ENCODE measurements around the gene CHIC1.
"Not testable (repeated sequence)": the region's sequence is repeated elsewhere in the genome, so short reads cannot be mapped to it uniquely, and the experiment has no call there.

CHIC1 gene

GRCh38 chrX:73562984-73563737, at the start of gene CHIC1:
TSS of gene CHIC1 (plus strand) at chrX:73563197. CDS start at chrX:73563285, 88 bp downstream.
- DNase-seq (ENCODE audit: low read depth): peak; percentile 30

DNA sequence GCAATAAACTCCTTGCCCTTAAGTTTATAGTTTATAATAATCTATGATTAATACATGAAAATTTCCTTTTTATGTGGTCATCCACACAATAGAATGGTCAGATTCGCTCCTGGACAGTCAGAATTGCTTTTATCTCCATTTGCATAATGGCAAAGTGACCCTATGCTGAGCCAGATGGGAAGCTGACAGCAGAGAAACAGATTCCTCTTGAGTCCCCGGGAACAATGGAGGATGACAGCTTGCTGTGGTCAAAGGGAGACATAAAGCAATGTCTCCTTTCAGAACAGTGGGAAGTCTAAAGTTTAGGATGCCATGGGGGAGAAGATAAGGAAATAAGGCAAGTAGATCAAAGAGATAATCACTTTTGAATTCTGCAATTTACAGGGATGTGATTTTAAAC, 40.2 kb upstream of the CHIC1 start:
- DNase-seq (ENCODE audit: low read depth): not testable (repeated sequence)

DNA sequence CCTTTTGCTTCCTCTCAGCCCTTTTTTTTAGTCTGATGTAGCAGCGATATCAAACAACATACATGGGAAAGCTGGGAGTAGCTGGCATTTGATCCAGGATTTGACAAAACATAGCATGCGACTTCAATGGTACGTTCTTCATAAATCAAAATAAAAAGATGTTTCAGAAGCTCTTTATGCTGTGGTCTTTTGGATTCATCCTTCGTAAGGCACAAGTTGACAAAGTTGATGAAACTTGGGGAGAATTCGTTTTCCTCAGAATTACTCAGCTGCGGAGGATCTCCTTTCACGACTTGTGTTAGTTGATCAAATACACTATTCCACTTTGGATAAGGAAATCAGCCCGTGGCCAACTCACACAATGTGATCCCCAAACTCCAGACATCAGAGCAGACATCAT, 38.1 kb upstream of the CHIC1 start:
- no peak for DNase-seq (ENCODE audit: low read depth)

- DNase-seq (ENCODE audit: low read depth): no peak
These were observed 36.9 kb upstream of the CHIC1 start for GRCh38 chrX:73525928-73526690.

DNA sequence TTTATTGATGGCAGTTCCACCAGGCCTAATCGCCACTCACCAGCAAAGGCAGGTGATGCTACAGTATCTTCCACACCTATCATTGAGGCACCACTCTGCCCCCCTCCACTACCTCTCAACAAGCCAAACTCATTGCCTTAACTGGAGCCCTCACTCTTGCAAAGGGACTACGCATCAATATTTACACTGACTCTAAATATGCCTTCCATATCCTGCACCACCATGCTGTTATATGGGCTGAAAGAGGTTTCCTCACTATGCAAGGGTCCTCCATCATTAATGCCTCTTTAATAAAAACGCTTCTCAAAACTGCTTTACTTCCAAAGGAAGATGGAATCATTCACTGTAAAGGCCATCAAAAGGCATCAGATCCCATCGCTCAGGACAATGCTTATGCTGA, 31.3 kb upstream of the CHIC1 start:
- DNase-seq (ENCODE audit: low read depth): not testable (repeated sequence)

DNA sequence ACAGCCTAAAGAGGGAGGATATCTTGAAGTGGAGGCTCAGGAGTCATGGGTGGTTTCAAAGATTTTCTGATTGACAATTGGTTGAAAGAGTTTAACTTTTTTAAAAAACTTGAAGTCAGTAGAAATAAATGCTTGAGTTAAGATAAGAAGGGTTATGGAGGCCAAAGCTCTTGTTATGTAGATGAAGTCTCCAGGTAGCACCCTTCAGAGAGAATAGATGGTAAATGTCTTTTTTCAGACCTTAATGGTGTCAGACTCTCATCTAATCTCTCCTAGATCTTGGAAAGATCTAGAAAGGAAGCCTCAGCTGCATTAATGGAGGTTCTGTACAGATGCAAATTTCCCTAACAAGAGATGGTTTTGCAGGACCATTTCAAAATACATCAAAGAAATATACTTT, 6.8 kb upstream of the CHIC1 start:
- DNase-seq (ENCODE audit: low read depth): no peak

GRCh38 chrX:73561801-73562200, 1.2 kb upstream of the CHIC1 start:
- DNase-seq (ENCODE audit: low read depth): no peak

GRCh38 chrX:73562458-73562857, 539 bp upstream of the CHIC1 start:
- no peak for DNase-seq (ENCODE audit: low read depth)

DNA sequence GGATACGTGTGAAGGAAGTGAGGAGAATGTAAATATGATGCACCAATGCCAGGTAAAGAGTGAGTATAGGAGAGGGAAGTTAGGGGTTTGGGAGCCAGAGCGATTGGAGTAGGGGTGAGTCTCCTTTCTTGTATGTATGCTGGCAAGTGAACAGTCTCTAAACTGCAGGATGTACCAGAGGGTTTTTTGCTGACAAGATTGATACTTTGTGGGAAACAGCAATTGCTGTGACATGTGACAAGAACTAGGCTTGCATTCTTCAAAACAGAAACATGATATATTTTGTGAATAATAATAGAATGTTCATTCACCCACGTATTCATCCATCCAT, 706 bp downstream of the CHIC1 start:
- no peak for DNase-seq (ENCODE audit: low read depth)

DNA sequence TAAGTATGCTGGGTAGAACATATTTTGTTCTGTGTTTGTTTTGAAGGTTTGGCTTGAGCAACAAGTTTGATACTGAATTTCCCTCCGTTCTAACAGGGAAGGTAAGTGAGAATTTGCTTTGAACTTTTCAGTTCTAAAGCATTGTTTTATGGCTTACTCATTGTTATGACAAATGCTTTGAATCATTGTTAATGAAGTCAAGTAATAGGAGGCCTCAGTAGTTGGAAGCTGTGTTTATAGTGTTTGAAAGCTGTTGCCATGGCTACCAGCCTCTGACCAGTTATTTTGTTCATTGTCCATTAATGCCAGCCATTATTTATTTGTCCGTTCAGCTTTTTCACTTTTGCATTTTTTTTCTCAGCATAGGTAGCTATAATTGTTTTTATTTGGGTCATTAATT, 14.4 kb downstream of the CHIC1 start:
- DNase-seq (ENCODE audit: low read depth): no peak

DNA sequence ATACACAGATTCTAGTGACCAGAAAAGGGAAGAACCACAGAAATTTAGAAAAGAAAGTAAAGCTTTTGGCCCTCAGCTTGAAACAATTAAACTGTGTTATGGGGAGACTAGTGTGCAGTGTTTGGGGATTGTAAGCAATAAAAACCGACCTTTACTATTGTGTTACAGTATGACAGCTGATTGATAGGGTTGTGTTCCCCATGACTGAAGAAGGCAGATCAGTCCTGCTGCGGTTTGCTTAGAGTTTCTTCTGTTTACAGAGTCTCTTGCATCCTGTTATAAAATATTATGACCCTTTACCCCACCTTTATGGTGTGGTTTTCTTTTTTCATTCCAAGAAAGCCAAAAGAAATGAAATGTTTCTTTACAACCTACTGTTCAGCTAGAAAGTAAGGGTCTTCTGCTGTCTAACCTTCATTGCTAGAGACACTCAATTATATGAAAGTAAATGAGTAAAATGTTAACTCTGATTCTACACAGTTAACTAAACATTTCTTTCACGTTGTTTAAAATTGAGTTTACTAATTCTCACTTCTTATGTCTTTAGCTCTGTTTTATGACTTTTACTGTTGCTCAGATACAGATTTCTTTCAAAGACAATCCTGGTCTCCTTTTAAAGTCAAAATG, 18.1 kb downstream of the CHIC1 start:
- DNase-seq (ENCODE audit: low read depth): no peak

DNA sequence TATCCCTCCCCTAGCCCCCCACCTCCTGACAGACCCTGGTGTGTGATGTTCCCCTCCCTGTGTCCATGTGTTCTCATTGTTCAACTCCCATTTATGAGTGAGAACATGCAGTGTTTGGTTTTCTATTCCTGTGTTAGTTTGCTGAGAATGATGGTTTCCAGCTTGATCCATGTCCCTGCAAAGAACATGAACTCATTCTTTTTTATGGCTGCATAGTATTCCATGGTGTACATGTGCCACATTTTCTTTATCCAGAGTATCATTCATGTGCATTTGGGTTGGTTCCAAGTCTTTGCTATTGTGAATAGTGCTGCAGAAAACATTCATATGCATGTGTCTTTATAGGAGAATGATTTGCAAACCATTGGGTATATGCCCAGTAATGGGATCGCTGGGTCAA, 34.8 kb downstream of the CHIC1 start:
- DNase-seq (ENCODE audit: low read depth): not testable (repeated sequence)

- no peak for DNase-seq (ENCODE audit: low read depth)
These were observed 52.0 kb downstream of the CHIC1 start for GRCh38 chrX:73615022-73615421.

DNA sequence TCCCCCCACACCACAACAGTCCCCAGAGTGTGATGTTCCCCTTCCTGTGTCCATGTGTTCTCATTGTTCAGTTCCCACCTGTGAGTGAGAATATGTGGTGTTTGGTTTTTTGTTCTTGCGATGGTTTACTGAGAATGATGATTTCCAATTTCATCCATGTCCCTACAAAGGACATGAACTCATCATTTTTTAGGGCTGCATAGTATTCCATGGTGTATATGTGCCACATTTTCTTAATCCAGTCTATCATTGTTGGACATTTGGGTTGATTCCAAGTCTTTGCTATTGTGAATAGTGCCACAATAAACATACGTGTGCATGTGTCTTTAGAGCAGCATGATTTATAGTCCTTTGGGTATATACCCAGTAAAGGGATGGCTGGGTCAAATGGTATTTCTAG, 78.7 kb downstream of the CHIC1 start:
- not testable (repeated sequence) for DNase-seq (ENCODE audit: low read depth)

GRCh38 chrX:73647212-73647611, 84.2 kb downstream of the CHIC1 start:
- DNase-seq (ENCODE audit: low read depth): no peak

DNA sequence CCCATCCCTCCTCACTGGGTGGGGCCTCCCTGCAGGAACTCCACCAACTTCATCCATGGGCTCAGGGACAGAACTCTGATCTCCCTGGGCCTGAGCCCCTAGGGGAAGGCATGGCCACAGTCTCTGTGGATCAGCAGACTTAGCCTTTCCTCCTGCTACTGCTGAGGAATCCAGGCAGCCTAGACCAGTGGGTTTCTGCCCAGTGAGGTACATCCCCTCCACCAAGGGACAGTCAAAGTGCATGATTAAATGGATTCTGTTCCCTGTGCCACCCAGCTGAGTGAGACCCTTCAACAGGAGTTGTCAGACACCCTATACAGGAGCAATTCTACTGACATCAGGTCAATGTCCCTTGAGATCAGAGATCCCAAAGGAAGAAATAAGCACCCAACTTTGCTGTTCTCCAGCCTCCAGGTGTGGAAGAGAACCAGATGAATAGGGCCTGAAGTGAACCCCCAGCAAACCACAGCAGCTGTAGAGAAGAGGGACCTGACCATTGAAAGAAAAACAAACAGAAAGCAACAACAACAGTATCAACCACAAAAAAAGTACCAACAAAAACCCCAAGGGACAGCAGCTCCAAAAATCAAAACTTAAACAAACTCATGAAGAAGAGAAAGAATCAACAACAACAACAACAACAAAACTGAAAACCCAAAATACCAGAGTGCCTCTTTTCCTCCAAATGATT, 84.8 kb downstream of the CHIC1 start:
- no peak for DNase-seq (ENCODE audit: low read depth)

- not testable (repeated sequence) for DNase-seq (ENCODE audit: low read depth)
These were observed 98.3 kb downstream of the CHIC1 start for GRCh38 chrX:73661322-73661721.

DNA sequence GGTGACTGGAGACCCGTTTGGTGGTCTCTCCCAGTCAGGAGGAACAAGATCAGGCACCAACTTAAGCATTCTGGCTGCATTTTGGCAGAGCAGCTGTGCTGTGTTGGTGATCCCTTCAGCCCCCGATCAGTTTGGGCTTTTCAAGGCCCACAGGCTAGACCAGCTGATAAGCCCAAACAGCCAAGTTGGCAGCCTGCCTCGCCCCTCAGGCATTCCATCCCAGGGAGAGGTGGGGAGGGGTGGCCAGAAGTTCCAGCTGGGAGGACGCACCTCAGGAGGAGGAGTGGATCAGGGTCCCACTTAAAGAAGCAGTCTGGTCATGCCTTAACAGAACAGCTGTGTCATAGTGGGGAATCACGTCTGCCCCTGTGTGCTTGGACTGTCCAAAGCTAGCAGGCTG, 105.8 kb downstream of the CHIC1 start:
- no peak for DNase-seq (ENCODE audit: low read depth)

GRCh38 chrX:73681408-73681807, 118.4 kb downstream of the CHIC1 start:
- DNase-seq (ENCODE audit: low read depth): no peak

- no peak for DNase-seq (ENCODE audit: low read depth)
These were observed 120.4 kb downstream of the CHIC1 start for GRCh38 chrX:73683236-73683859.

DNA sequence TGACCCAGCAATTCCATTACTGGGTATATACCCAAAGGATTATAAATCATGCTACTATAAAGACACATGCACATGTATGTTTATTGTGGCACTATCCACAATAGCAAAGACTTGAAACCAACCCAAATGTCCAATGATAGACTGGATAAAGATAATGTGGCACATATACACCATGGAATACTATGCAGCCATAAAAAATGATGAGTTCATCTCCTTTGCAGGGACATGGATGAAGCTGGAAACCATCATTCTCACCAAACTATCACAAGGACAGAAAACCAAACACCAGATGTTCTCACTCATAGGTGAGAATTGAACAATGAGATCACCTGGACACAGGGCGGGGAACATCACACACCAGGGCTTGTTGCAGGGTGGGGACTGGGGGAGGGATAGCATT, 144.0 kb downstream of the CHIC1 start:
- not testable (repeated sequence) for DNase-seq (ENCODE audit: low read depth)

DNA sequence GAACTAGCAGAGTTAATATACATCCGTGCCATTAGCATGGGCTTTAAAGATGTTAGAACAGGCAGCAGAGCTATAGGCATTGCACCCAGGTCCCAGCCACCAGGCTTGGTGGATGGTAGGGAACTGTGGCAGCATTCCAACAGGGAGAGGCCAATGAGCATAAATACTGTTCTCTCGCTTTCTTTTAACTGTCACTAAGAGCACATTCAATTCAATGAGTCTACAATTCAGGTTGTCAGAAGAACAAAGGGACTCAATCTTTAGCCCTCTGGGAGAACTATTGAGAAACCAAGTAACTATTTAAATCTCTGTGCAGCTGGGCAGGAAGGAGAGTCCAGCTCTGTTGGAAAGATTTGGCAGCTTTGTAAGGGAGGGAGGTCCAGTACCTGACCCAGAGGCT, 165.6 kb downstream of the CHIC1 start:
- no peak for DNase-seq (ENCODE audit: low read depth)
